Right renal pelvis (tissue), 4 donors: ENCODE data around the gene EML4. TPM values are rescaled to one million over a fixed set of nuclear protein-coding genes. Genes with fewer than 3 reads are reported as not detected.

Source experiments
- DNase-seq, 4 donors: peaks; one replicate each; pipeline ENCODE4 v3.0.0-alpha.2; 2013; ENCODE audit warnings: low read depth in 4 of 4, low spot score in 3 of 4, missing footprints in 1 of 4
- polyA plus RNA-seq, 4 donors: library from polyadenylated mRNA; unstranded; fragments of 120-200 nt; gene quantifications; one replicate each; pipeline ENCODE4 v1.2.1, GENCODE V29; 2013; ENCODE audit not compliant: insufficient read length in 4 of 4

Gene EML4
- polyA plus RNA-seq, 4 donors, result 91.4 to 124 (median 114) TPM

DNA sequence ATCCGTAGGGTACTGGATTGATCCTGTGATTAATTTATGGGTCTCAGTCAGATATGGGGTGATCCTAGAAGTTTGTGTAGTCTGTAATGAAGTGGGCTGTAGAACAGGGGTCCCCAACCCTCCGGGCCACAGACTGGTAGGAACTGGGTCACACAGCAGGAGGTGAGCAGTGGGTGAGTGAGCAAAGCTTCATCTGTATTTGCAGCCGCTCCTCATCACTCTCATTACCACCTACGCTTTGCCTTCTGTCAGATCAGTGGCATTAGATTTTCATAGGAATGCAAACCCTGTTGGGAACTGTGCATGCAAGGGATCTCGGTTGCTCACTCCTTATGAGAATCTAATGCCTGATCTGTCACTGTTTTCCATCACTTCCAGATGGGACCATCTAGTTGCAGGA, 48.8 kb downstream of the EML4 start:
- DNase-seq, result no peak

DNA sequence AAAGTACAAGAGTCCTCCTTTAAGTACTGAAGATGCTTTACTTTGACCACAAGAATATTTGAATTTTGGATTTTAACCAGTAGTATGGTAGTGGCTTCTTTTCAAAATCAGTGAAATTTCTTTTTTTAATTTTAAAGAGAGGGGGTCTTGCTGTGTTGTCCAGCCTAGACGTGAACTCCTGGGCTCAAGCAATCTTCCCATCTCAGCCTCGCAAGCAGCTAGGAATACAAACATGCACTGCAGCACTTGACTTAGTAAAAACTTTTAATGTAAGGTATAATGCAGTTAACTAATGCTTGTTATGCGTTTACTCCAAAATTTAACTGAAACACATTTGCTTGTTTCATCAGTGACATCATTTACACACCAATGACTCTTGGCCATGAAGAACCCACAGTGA, 49.6 kb downstream of the EML4 start:
- DNase-seq, result no peak

DNA sequence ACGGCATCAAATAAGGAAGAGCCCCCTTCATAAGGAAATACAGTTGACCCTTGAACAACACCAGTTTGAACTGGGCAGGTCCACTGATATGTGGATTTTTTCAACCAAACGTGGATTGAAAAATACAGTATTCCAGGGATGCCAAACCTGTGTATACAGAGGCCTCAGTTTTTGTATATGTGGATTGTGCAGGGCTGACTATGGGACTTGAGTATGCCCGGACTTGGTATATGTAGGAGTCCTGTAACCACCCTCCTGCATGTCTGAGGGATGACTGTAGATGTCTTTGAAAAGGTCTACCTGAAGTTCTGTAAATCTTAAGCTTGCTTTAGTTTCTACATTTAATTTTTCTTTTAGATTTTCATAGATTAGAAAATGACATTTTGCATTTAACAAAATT, 50.0 kb downstream of the EML4 start:
- DNase-seq, result no peak

DNA sequence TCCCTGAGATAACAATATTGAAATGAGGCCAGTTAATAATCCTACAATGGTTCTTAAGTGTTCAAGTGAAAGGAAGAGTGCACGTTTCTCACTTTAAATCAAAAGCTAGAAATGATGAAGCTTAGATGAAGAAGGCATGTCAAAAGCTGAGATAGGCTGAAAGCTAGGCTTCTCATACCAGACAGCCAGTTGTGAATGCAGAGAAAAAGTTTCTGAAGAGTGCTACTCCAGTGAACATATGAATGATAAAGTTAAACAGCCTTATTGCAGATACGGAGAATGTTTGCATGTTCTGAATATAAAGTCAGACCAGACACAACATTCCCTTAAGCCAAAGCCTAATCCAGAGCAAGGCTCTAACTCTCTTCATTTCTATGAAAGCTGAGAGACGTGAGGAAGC, 51.4 kb downstream of the EML4 start:
- DNase-seq, result no peak

DNA sequence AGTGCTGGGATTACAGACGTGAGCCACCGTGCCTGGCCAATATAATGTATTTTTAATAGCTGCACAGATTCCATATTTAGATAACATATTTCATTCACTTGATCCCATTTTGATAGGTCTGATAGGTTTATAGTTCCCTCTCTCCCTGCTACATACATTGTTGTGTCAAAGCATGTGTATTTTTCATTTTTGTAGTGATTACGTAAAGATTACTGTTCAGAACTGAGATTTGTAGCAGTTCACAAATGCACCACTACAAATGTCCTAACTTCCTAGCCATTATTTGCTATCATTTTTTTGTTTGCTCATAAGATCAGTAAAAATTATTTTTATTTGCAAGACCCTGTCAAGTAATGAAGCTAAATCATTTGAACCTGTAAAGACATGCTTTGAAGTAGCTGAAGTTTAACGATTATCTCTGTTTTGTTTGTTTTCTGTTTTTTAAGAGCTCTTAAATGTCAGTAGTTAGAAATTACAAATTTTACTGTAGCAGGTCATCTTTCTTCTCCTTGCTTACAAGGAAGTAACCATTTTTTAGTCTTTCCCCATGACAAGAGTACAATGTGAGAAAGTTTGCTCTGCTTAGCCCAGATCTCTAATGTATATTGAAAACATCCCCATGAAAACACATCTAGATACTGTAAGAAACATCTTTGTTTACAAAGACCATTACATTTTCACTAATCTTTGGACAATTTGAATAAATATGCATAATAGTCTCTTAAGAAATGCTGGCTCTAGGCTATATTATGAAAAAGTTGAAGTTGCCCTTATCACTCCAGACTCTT, 54.1 kb downstream of the EML4 start:
- DNase-seq, result no peak

DNA sequence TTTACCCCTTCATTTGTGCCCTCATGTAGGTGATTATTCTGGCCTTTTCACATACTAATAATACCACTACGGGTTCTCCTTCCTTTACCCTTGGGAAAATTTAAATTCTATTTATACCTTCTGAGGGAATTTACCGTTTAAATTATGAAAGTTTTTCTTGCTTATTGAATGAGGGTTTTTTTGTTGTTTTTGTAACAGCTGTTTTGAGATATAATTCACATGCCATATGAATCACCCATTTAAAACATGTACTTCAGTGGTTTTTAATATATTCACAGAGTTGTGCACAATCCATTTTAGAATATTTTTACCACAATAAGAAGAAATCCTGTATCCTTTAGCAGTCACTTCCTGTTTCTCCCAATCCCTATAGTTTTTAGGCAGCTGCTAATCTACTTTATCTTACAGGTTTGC, 54.7 kb downstream of the EML4 start:
- DNase-seq, result no peak

DNA sequence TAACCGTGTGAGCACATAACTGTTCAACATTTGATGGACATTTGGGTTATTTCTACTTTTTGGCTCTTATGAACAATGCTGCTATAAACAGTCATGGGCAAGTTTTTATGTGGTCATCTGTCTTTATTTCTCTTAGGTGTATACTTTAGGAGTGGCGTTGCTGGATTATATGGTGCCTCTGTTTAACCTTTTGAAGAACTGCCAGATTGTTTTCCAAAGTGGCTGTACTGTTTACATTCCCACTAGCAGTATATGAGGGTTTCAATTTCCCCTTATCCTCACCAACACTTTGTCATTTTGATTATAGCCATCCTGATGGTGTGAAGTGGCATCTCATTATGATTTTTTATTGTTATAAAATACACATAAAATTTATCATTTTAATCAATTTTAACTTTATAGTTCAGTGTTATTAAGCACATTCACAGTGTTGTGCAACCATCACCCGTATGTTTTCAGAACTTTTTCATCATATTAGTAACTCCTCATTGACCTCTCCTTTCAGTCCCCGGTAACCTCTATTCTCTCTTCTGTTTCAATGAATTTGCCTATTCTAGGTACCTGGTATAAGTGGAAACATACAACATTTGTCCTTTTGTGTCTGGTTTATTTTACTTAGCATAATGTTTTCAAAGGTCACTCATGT, 55.4 kb downstream of the EML4 start:
- DNase-seq, result no peak

DNA sequence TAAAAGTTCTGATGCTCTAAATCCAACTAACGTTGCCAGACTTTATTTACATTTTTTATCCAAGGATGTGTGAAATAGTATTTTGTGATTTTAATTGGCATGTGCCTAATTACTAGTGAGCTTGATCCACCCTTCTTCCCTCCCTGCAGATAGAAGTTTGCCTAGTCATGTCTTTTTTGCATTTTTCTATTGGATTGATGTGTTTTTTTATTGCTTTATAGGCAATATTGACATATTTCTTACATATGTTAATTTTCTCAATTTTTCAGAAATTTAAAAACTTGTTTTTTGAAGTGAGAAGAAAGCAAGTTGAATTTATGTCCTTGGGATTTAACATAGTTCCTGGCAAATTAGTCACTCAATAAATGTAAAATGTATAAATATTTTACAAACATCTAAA, 56.4 kb downstream of the EML4 start:
- DNase-seq, result no peak

DNA sequence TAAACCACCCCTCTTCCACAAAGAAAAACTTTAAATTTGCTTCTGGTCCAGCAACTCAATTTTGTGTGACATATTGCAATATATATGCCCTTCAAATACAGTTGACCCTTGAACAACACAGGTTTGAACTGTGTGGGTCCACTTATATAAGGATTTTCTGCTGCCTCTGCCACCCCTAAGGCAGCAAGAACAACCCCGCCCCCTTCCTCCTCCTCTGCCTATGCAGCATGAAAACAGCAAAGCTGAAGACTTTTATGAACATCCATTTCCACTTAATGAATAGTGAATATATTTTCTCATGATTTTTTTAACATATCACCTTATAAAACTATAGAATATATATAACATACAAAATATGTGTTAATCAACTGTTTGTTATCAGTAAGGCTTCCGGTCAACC, 58.3 kb downstream of the EML4 start:
- DNase-seq, result no peak

DNA sequence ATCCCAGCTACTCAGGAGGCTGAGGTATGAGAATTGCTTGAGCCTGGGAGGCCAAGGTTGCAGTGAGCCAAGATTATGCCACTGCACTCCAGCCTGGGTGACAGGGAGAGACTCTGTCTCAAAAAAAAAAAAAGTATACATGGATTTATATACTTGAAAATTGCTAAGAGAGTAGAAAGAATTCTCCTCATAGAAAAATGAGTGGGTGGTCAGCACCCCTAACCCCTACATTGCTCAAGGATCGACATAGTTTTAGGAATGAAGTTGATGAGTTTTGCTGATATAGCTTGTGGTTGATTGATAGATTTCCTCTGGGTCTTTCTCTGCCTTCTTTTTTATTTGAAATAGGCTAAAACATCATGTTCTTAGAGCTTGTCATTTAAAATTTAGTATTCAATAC, 58.9 kb downstream of the EML4 start:
- no peak for DNase-seq

DNA sequence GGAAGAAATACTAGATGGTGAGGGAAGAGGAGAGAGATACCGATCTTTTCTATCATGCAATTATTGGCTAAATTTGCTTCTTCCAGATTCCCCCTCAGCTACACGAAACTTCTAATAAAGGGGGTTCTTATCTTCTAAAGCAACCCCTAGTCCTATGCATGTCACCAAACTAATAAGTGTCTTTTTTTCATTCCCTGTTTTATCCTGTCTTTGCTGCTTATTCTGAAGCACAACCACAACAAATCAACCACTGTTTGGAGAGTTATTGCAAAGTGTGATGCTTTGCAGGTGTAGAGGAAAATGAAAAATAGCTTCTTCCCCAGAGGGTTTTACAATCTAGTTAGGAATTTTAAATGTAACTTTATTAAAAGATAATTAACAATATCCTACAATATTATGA, 60.8 kb downstream of the EML4 start:
- DNase-seq, result no peak

DNA sequence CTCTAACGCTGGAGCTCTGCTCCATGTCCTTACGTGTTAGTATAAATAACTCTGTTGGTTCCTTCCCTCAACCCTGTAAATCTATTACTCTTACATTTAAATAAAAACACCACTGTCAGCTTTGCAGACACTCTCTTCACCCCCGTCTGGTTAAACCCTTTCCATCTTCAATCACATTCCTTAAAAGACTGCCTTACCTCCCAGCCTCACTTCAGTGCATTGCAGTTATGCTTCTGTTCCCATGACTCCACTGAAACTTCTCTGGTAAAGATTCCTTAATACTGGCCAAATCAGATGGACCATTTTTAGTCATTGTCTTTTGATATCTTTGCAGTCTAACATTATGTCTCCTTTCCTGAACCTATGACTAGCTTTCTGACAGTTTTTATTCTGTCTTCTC, 61.7 kb downstream of the EML4 start:
- peak in 2 of 4 donors; percentile 28 to 33 for DNase-seq

DNA sequence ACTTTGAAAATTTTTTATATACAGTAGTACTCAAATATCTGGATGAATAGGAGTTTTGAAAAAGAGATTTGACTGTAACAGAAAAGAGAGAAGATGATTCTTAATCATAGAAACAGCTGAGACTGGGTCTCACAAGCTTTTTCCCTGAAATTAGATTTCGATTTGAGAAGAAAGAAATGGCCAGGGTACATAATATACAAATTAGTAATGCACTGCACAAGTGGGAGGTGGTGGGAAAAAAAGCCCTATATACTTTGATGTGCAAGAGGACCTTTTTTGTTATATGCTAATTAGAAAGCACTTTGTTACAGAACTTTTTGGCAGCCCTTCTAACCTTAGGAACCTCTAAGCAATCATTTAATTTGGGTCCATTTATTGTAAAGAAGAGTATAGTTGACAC, 62.9 kb downstream of the EML4 start:
- no peak for DNase-seq

DNA sequence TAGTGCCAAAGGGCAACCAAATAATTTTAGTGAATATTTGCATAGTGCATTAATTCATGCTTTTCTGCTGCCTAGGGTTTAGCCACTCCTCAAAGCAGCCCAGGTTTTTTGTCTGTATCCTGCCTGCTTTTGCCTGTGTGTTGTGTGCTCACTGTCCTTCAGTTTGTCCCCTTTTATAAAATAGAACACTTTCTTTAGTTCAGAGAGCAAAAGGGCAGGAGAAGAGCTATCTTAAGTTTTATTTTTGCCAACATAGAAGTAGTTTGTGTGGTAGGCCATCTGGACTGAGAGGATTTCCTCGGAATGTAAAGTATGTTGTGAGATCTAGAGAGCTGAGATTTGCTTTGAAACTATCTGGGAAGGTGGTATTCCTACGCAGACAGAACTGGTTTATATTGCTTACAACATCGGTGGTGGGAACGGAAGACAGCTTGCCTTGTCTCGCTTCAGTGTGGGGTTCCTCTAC, 64.9 kb downstream of the EML4 start:
- DNase-seq, result no peak

DNA sequence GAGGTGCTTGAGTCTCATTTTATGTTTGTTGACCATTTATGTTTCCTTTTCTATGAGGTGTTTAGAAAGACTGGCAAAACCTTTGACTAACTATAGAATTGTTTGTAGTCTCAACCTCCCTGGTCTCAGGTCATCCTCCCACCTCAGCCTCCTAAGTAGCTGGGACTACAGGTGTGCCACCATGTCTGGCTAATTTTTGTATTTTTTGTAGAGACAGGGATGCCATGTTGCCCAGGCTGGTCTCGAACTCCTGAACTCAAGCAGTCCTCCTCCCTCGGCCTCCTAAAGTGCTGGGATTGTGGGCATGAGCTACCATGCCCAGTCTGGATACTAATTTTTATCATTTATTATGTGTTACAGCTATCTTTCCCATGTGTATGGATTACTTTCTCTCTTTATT, 67.8 kb downstream of the EML4 start:
- DNase-seq, result no peak

DNA sequence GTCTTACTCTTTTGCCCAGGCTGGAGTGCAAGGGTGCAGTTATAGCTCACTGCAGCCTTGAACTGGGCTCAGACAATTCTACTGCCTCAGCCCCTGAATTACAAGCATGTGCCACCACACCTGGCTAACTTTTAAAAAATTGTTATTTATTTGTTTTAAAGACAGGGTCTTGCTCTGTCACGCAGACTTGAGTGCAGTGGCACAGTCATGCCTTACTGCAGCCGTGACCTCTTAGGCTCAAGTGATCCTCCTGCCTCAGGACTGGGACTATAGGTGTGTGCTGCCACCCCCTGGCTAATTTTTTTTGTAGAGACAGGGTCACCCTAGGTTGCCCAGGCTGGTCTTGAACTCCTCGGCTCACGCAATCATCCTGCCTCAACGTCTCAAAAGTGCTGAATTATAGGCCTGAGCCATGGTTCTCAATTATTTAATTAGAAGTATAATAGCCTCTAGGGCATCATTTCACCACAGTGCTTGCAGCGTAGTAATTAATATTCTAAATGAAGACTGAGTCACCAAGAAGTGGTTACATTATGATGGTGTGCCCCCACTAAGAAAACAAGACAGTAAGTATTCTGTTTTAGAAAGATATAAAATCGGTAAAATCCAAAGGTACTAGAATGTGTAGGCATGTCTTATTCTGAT, 69.6 kb downstream of the EML4 start:
- DNase-seq, result no peak

DNA sequence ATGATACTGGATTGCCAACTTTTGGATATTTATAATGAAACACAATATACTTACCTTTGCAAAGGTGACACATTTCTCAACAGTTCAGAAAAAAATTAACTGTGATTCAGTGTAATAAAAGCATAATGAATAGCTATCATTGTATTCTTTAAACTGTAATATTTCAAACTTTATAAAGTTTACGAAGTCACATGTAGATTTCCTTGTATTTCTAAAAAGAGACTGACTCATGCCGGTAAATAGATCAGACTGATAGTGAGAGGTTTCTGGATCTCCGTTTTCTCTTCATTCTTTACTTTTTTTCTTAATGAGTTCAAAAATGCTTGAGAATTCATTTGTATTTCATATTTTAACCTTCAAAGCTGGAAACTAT, 70.1 kb downstream of the EML4 start:
- no peak for DNase-seq

DNA sequence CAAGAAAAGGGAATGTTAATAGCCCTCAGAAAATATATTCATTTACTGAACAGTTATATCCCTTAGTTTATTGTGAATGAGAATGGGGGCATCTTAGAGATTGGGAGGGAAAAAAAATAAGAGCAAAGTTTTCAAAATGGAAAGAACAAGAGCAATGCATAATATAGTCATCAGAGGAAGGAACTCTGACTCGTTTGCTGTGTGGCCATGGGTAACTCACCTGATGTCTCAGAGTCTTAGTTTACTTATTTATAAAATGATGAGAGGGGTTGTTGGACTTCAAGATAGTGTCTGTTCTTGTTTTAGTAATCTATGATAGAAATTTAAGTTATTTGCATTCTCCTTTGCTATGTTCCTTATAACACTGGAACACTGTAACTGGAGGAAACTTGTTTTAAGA, 70.7 kb downstream of the EML4 start:
- no peak for DNase-seq

DNA sequence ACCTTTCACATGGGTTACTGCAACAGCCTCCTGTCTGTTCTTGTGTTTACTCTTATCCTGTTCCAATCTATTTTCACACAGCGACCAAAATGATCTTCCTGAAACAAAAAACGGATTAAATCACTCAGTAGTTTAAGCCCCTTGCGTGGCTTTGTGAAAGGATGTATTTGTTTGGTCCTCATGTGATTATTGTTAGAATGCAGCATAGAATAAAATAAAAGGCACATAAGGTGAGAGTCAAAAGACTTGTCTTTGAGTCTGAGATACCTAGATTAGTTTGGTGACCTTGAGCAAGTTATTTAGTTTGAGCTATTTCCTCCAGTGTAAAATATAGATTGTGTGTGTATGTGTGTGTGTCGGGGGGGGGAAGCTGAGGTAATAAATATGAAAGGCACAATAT, 72.4 kb downstream of the EML4 start:
- no peak for DNase-seq

DNA sequence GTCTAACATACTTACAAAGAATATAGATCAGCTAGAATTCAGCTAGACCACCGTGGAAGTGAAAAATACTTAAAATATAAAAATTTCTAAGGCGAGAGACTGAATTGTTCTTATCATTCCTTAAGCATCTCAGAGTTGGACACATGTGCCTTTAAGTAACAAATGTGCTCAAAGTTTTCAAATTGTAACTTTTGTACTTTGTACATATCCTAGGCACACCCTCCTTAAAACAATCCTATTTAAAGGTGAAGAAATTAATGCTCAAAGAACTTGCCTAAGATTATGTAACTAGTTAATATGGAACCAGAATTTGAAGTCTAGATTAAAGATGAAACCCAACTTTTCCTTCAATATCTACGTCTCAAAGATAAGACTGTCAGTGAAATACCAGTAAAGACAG, 74.1 kb downstream of the EML4 start:
- DNase-seq, result no peak

DNA sequence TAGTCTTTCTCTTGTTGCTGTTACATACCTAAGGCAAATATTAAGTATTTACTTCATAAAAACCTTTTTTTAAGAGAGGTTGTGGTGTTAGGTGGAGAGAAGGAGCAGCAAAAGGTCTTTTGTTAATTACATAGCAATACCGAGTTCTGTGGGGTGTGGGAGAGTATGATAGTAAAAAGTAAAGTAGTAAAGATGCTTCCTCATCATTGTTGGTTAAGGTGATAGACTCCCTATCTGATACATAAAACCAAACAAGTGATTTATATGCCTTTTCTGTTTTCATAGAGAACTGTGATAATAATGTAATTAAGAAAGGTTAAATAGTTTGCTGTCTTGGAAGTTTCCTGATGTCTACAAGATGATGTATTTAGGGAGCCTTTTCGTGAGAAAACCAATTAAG, 75.4 kb downstream of the EML4 start:
- DNase-seq, result no peak

DNA sequence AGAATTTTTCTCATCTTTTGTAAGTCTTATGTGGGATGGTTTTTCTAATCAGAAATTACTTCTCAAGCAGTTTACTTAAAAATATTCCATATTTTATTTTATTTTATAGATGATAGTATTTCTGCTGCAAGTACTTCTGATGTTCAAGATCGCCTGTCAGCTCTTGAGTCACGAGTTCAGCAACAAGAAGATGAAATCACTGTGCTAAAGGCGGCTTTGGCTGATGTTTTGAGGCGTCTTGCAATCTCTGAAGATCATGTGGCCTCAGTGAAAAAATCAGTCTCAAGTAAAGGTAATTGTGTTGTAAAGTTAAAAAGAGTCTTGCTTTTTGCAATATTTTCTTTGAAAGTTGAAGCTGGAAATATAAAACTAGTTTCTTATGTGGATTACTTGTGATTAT, 76.2 kb downstream of the EML4 start:
- DNase-seq, result no peak
